Measurements from ENCODE around the gene ARHGAP10.

DNA sequence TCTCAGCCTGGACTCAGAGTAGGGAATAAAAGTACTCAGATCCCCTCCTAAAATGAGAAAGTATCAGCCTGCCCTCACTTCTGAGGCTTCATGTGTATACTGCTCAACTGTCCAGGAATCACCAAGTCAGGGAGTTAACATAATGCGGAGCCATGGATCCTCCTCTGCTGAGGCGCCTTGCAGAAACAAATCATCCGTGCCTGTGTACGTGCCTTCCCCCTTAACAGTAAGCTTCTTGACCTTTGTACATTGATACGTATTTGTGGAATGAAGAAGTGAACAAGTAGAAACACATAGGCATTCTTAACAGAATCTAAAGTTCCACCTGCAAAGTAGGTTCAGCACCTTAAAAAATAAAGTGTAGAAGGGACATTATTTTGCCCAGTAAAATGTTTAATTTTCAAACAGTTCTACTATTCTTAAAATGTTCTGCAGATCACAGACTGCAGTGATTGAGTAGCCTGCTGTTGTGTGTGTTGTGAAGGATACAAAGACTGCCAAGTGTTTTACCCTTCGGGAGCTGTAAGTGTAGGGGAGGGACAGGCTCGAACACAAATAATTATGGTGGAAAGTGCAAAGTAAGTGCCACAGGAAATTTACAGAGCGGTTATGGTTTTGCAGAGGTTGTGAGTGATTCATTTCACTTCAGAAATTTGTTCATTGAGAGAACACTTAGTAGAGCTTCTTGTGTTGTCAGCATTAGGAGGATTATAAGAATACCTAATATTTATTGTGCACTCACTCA, 61.9 kb downstream of the ARHGAP10 start:
- TF ChIP-seq, protein P1, sequence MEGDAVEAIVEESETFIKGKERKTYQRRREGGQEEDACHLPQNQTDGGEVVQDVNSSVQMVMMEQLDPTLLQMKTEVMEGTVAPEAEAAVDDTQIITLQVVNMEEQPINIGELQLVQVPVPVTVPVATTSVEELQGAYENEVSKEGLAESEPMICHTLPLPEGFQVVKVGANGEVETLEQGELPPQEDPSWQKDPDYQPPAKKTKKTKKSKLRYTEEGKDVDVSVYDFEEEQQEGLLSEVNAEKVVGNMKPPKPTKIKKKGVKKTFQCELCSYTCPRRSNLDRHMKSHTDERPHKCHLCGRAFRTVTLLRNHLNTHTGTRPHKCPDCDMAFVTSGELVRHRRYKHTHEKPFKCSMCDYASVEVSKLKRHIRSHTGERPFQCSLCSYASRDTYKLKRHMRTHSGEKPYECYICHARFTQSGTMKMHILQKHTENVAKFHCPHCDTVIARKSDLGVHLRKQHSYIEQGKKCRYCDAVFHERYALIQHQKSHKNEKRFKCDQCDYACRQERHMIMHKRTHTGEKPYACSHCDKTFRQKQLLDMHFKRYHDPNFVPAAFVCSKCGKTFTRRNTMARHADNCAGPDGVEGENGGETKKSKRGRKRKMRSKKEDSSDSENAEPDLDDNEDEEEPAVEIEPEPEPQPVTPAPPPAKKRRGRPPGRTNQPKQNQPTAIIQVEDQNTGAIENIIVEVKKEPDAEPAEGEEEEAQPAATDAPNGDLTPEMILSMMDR (IDR thresholded peaks at IDR 0.05; ENCODE audit: insufficient read depth, low read depth, low read length): no peak
- TF ChIP-seq EZH2 (IDR thresholded peaks at IDR 0.05; ENCODE audit: insufficient read depth, low read length): no peak

All from astrocyte (in vitro differentiated cells and primary cell).